Fibroblast of the conjunctiva (primary cell): Measurements from ENCODE around the gene ADAP2.
"Not testable (repeated sequence)": the region's sequence is repeated elsewhere in the genome, so short reads cannot be mapped to it uniquely, and the experiment has no call there.

Experiments used
- DNase-seq: peaks from one replicate; pipeline ENCODE4 v3.0.0-alpha.2; 2010; ENCODE audit warnings: low read depth

ADAP2 gene

GRCh38 chr17:30921544-30922196 is at the start of gene ADAP2:
TSS of gene ADAP2 (plus strand) at chr17:30921945. CDS start at chr17:30922015, 70 bp downstream.
- no peak for DNase-seq

GRCh38 chr17:30886187-30886586 is 35.6 kb upstream of the ADAP2 start:
- DNase-seq: no peak

GRCh38 chr17:30894236-30894635 is 27.5 kb upstream of the ADAP2 start:
- DNase-seq: no peak

GRCh38 chr17:30897311-30897710 is 24.4 kb upstream of the ADAP2 start:
- no peak for DNase-seq

- no peak for DNase-seq
Measured at GRCh38 chr17:30905742-30906100, 16.0 kb upstream of the ADAP2 start.

- DNase-seq: peak; percentile 74
Measured at GRCh38 chr17:30906101-30906911, 15.4 kb upstream of the ADAP2 start, which contains the start of gene TEFM. TSS of gene TEFM (minus strand) at chr17:30906238. CDS start at chr17:30906198, 40 bp downstream.

- DNase-seq: no peak
Measured at GRCh38 chr17:30908717-30909420, 12.9 kb upstream of the ADAP2 start.

- DNase-seq: not testable (repeated sequence)
Measured at GRCh38 chr17:30910151-30910550, 11.6 kb upstream of the ADAP2 start.

GRCh38 chr17:30913955-30914354 is 7.8 kb upstream of the ADAP2 start:
- no peak for DNase-seq

GRCh38 chr17:30915833-30916611 is 5.7 kb upstream of the ADAP2 start:
- no peak for DNase-seq

- DNase-seq: no peak
Measured at GRCh38 chr17:30917050-30917449, 4.7 kb upstream of the ADAP2 start.

GRCh38 chr17:30920282-30920681 is 1.5 kb upstream of the ADAP2 start:
- no peak for DNase-seq

GRCh38 chr17:30920683-30921543 is 832 bp upstream of the ADAP2 start:
- DNase-seq: no peak

GRCh38 chr17:30922235-30923030 is 688 bp downstream of the ADAP2 start:
- DNase-seq: no peak

- no peak for DNase-seq
Measured at GRCh38 chr17:30924341-30924740, 2.6 kb downstream of the ADAP2 start.

GRCh38 chr17:30926516-30926915 is 4.8 kb downstream of the ADAP2 start:
- no peak for DNase-seq

- DNase-seq: no peak
Measured at GRCh38 chr17:30927756-30928155, 6.0 kb downstream of the ADAP2 start.

GRCh38 chr17:30928584-30928983 is 6.8 kb downstream of the ADAP2 start:
- DNase-seq: no peak

GRCh38 chr17:30929081-30929633 is 7.4 kb downstream of the ADAP2 start:
- no peak for DNase-seq

- DNase-seq: not testable (repeated sequence)
Measured at GRCh38 chr17:30929861-30930260, 8.1 kb downstream of the ADAP2 start.
